H1 (cell line): ENCODE results near the gene F11. TPM values are rescaled to one million over a fixed set of nuclear protein-coding genes. Genes with fewer than 3 reads are reported as not detected.

Source experiments
- BACH1 ChIP-seq: IDR thresholded peaks from 2 replicates; pipeline ENCODE4 v1.6.1; 2012; ENCODE audit warnings: low read length, improper control_type of control experiment
- CREB1 ChIP-seq: IDR thresholded peaks from 2 replicates; pipeline ENCODE4 v1.6.1; 2012; ENCODE audit warnings: inconsistent platforms
- JUND ChIP-seq: IDR thresholded peaks from 2 replicates; pipeline ENCODE4 v1.6.1; 2011; ENCODE audit warnings: mild to moderate bottlenecking, improper control_type of control experiment, low read length
- KDM4A ChIP-seq: IDR thresholded peaks from one replicate; pipeline ENCODE4 v1.7.1; 2012; ENCODE audit warnings: low read depth, mild to moderate bottlenecking, moderate library complexity, low read length, inconsistent platforms; ENCODE audit not compliant: severe bottlenecking
- KDM5A ChIP-seq: fragments of 200-600 bp; IDR thresholded peaks from 2 replicates; pipeline ENCODE4 v1.7.1; 2012; ENCODE audit warnings: mild to moderate bottlenecking, low read length, inconsistent platforms, mixed read lengths
- MAX ChIP-seq: IDR thresholded peaks from 2 replicates; pipeline ENCODE4 v1.6.1; 2012; ENCODE audit warnings: inconsistent platforms
- POLR2AphosphoS5 ChIP-seq: IDR thresholded peaks from 2 replicates; pipeline ENCODE4 v1.6.1; 2011; ENCODE audit warnings: low read depth, low read length
- TAF7 ChIP-seq: optimal IDR thresholded peaks from 2 replicates; pipeline ENCODE3; 2011; ENCODE audit warnings: low read depth, mild to moderate bottlenecking, inconsistent platforms, low read length, moderate library complexity, borderline replicate concordance
- YY1 ChIP-seq: IDR thresholded peaks from 2 replicates; pipeline ENCODE4 v1.6.1; 2011; ENCODE audit warnings: low read depth, mild to moderate bottlenecking, low read length
- polyA plus RNA-seq, 7 experiments: library from polyadenylated mRNA; depleted of rRNA in 3 of 7; stranded (reverse) in 5 of 7; unstranded in 2 of 7; fragments of >200 nt in 5 of 7; fragments of 200-250 nt in 2 of 7; gene quantifications; 1 replicate in 5 of 7; 2 replicates in 1 of 7; 4 replicates in 1 of 7; pipeline versions ENCODE4 v1.2.1 to v1.2.3, GENCODE V29; 2011 to 2013; ENCODE audit warnings: missing spikeins in 2 of 7, mixed read lengths in 2 of 7
- total RNA-seq: library from RNA; stranded (reverse); fragmentation: NEBNext Ultra II Directional; extraction: Animal tissue kit (Norgen Biotek cat#: 25700); gene quantifications from 2 replicates; pipeline ENCODE4 v1.2.1, GENCODE V29; 2021
- TF ChIP-seq, protein P1 (sequence below): fragments of 300-600 bp; sonication (generic); IDR thresholded peaks from 2 replicates; pipeline ENCODE4 v1.7.1; 2012; ENCODE audit warnings: low read length, moderate library complexity, mild to moderate bottlenecking, inconsistent platforms; ENCODE audit not compliant: insufficient replicate concordance

F11 gene
- total and polyA plus RNA-seq, 2 of the 8 experiments (the other 6 are each of a cell fraction or from before 2014, with no cell fraction given), result 0.27 to 0.99 TPM

- TF ChIP-seq, protein P1, sequence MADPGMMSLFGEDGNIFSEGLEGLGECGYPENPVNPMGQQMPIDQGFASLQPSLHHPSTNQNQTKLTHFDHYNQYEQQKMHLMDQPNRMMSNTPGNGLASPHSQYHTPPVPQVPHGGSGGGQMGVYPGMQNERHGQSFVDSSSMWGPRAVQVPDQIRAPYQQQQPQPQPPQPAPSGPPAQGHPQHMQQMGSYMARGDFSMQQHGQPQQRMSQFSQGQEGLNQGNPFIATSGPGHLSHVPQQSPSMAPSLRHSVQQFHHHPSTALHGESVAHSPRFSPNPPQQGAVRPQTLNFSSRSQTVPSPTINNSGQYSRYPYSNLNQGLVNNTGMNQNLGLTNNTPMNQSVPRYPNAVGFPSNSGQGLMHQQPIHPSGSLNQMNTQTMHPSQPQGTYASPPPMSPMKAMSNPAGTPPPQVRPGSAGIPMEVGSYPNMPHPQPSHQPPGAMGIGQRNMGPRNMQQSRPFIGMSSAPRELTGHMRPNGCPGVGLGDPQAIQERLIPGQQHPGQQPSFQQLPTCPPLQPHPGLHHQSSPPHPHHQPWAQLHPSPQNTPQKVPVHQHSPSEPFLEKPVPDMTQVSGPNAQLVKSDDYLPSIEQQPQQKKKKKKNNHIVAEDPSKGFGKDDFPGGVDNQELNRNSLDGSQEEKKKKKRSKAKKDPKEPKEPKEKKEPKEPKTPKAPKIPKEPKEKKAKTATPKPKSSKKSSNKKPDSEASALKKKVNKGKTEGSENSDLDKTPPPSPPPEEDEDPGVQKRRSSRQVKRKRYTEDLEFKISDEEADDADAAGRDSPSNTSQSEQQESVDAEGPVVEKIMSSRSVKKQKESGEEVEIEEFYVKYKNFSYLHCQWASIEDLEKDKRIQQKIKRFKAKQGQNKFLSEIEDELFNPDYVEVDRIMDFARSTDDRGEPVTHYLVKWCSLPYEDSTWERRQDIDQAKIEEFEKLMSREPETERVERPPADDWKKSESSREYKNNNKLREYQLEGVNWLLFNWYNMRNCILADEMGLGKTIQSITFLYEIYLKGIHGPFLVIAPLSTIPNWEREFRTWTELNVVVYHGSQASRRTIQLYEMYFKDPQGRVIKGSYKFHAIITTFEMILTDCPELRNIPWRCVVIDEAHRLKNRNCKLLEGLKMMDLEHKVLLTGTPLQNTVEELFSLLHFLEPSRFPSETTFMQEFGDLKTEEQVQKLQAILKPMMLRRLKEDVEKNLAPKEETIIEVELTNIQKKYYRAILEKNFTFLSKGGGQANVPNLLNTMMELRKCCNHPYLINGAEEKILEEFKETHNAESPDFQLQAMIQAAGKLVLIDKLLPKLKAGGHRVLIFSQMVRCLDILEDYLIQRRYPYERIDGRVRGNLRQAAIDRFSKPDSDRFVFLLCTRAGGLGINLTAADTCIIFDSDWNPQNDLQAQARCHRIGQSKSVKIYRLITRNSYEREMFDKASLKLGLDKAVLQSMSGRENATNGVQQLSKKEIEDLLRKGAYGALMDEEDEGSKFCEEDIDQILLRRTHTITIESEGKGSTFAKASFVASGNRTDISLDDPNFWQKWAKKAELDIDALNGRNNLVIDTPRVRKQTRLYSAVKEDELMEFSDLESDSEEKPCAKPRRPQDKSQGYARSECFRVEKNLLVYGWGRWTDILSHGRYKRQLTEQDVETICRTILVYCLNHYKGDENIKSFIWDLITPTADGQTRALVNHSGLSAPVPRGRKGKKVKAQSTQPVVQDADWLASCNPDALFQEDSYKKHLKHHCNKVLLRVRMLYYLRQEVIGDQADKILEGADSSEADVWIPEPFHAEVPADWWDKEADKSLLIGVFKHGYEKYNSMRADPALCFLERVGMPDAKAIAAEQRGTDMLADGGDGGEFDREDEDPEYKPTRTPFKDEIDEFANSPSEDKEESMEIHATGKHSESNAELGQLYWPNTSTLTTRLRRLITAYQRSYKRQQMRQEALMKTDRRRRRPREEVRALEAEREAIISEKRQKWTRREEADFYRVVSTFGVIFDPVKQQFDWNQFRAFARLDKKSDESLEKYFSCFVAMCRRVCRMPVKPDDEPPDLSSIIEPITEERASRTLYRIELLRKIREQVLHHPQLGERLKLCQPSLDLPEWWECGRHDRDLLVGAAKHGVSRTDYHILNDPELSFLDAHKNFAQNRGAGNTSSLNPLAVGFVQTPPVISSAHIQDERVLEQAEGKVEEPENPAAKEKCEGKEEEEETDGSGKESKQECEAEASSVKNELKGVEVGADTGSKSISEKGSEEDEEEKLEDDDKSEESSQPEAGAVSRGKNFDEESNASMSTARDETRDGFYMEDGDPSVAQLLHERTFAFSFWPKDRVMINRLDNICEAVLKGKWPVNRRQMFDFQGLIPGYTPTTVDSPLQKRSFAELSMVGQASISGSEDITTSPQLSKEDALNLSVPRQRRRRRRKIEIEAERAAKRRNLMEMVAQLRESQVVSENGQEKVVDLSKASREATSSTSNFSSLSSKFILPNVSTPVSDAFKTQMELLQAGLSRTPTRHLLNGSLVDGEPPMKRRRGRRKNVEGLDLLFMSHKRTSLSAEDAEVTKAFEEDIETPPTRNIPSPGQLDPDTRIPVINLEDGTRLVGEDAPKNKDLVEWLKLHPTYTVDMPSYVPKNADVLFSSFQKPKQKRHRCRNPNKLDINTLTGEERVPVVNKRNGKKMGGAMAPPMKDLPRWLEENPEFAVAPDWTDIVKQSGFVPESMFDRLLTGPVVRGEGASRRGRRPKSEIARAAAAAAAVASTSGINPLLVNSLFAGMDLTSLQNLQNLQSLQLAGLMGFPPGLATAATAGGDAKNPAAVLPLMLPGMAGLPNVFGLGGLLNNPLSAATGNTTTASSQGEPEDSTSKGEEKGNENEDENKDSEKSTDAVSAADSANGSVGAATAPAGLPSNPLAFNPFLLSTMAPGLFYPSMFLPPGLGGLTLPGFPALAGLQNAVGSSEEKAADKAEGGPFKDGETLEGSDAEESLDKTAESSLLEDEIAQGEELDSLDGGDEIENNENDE, result peak; percentile 93
- peak; percentile 16; the same call in 1 of the 2 replicates for TF ChIP-seq MAX
- TF ChIP-seq JUND, result no peak
- peak; percentile 50; the same call in 1 of the 2 replicates for TF ChIP-seq CREB1
- TF ChIP-seq TAF7, result peak; percentile 74
- TF ChIP-seq KDM4A, result no peak
- TF ChIP-seq KDM5A, result no peak
- peak; percentile 73 for TF ChIP-seq POLR2AphosphoS5
- no peak for TF ChIP-seq BACH1
- TF ChIP-seq YY1, result 0 out of 2 replicates have a peak, but pooled peaks have one; percentile 15
Measured at GRCh38 chr4:186249785-186250754, 15.9 kb upstream of the F11 start (continued).
